Ishikawa (cell line): ENCODE results near the gene HOXB1.

Experiments
- CREB1 ChIP-seq: IDR thresholded peaks from 2 replicates; pipeline ENCODE4 v1.6.1; 2012; ENCODE audit warnings: low read depth
- EP300 ChIP-seq: IDR thresholded peaks from 2 replicates; pipeline ENCODE4 v1.6.1; 2012; ENCODE audit warnings: borderline replicate concordance
- FOXM1 ChIP-seq: IDR thresholded peaks from 2 replicates; pipeline ENCODE4 v1.6.1; 2012; ENCODE audit warnings: low read depth, borderline replicate concordance
- MAX ChIP-seq: IDR thresholded peaks from 2 replicates; pipeline ENCODE4 v1.6.1; 2012
- NFIC ChIP-seq: IDR thresholded peaks from 2 replicates; pipeline ENCODE4 v1.6.1; 2012
- RAD21 ChIP-seq: IDR thresholded peaks from 2 replicates; pipeline ENCODE4 v1.6.1; 2012; ENCODE audit warnings: low read depth
- YY1 ChIP-seq: IDR thresholded peaks from 2 replicates; pipeline ENCODE4 v1.6.1; 2012; ENCODE audit warnings: low read depth

GRCh38 chr17:48494335-48494734 is 36.5 kb downstream of the HOXB1 start:
- no peak for TF ChIP-seq CREB1
- no peak for TF ChIP-seq MAX
- no peak for TF ChIP-seq YY1
- no peak for TF ChIP-seq FOXM1
- no peak for TF ChIP-seq EP300
- TF ChIP-seq RAD21, result no peak
- TF ChIP-seq NFIC, result no peak
